Activated CD8-positive, alpha-beta T cell treated with anti-CD3 and anti-CD28 coated beads, Interleukin-2, amount 10 ng/mL, durations not matched to agents 7 days and 5 days (primary cell): ENCODE results near the gene SLC38A9. TPM values are rescaled to one million over a fixed set of nuclear protein-coding genes. Genes with fewer than 3 reads are reported as not detected.

ENCODE experiments used
- ATAC-seq: fragments of 150-1000 bp; cut with Tn5 transposase; one replicate; pipeline ENCODE4 v1.10.0; 2021; ENCODE audit warnings: moderate library complexity
- CTCF ChIA-PET: fragments of 350-600 bp; sonication (Branson Sonifier 250); formaldehyde crosslinking; loops from one replicate; lab custom pipeline; 2021; ENCODE audit warnings: antibody characterized with exemption; lab: Charles Lee
- POLR2A ChIA-PET: fragments of 350-600 bp; sonication (Branson Sonifier 250); formaldehyde crosslinking; loops from one replicate; lab custom pipeline; 2021; ENCODE audit warnings: antibody characterized with exemption; lab: Charles Lee
- DNase-seq: peaks from one replicate; pipeline ENCODE4 v3.0.0-alpha.2; 2020
- H3K27ac Mint-ChIP-seq: one replicate; pipeline ENCODE4 v1.8.0; 2021; ENCODE audit warnings: mild to moderate bottlenecking, mixed read lengths
- H3K27me3 Mint-ChIP-seq: one replicate; pipeline ENCODE4 v1.8.0; 2021; ENCODE audit warnings: low read depth, mixed read lengths
- H3K36me3 Mint-ChIP-seq: one replicate; pipeline ENCODE4 v1.8.0; 2021; ENCODE audit warnings: low read depth, mixed read lengths
- H3K4me1 Mint-ChIP-seq: one replicate; pipeline ENCODE4 v1.8.0; 2021; ENCODE audit warnings: low read depth, mixed read lengths
- H3K4me3 Mint-ChIP-seq: one replicate; pipeline ENCODE4 v1.8.0; 2021; ENCODE audit warnings: mild to moderate bottlenecking, mixed read lengths
- H3K9me3 Mint-ChIP-seq: one replicate; pipeline ENCODE4 v1.8.0; 2022; ENCODE audit warnings: mixed read lengths; ENCODE audit not compliant: insufficient read depth
- total RNA-seq, 2 experiments: library from RNA; stranded (reverse); gene quantifications; one replicate each; pipeline ENCODE4 v1.2.3, GENCODE V29; 2021

SLC38A9 gene
- total RNA-seq, 2 experiments from 2014 or later, result 22.6 to 25.6 TPM

- peak; percentile 53 for ATAC-seq
- H3K4me3 Mint-ChIP-seq, result peak overlapping the region; percentile 35
- no peak for DNase-seq
- peak overlapping the region; percentile 1 for H3K27ac Mint-ChIP-seq
- CTCF ChIA-PET, result interaction anchor here (0.9 kb wide), 1 partner anchor 14 kb away, joined by 4 read pairs; no protein-coding TSS in a partner anchor
- H3K27me3 Mint-ChIP-seq, result no peaks in the 10 kb centered on the region
- H3K36me3 Mint-ChIP-seq, result peaks cover 42% of the 10 kb centered on the region
- POLR2A ChIA-PET, result no interaction called here
- no peaks in the 10 kb centered on the region for H3K9me3 Mint-ChIP-seq
- H3K4me1 Mint-ChIP-seq, result peaks cover 34% of the 10 kb centered on the region
Measured at GRCh38 chr5:55649963-55650362, 62.2 kb downstream of the SLC38A9 start.

GRCh38 chr5:55645304-55645703 lies 66.8 kb downstream of the SLC38A9 start:
- no peak overlapping the region for H3K27ac Mint-ChIP-seq
- H3K4me3 Mint-ChIP-seq, result no peak overlapping the region
- no peaks in the 10 kb centered on the region for H3K9me3 Mint-ChIP-seq
- H3K27me3 Mint-ChIP-seq, result no peaks in the 10 kb centered on the region
- H3K36me3 Mint-ChIP-seq, result peaks cover 45% of the 10 kb centered on the region
- ChIA-PET POLR2A (no interaction called here), CTCF (interaction anchor here (0.6 kb wide), 1 partner anchor 11 kb away, joined by 3 read pairs; no protein-coding TSS in a partner anchor)
- DNase-seq (no peak), ATAC-seq (no peak)
- H3K4me1 Mint-ChIP-seq, result peaks cover 17% of the 10 kb centered on the region

GRCh38 chr5:55638455-55638854 lies 73.7 kb downstream of the SLC38A9 start:
- Mint-ChIP-seq H3K36me3 (peaks cover 11% of the 10 kb centered on the region), H3K4me1 (peaks cover 11% of the 10 kb centered on the region), H3K9me3 (no peaks in the 10 kb centered on the region), H3K4me3 (no peak overlapping the region), H3K27me3 (no peaks in the 10 kb centered on the region), H3K27ac (no peak overlapping the region)
- ChIA-PET CTCF (no interaction called here), POLR2A (no interaction called here)
- no peak for DNase-seq
- ATAC-seq, result no peak

- peaks cover 10% of the 10 kb centered on the region for H3K36me3 Mint-ChIP-seq
Measured at GRCh38 chr5:55638051-55638450, 74.1 kb downstream of the SLC38A9 start.

GRCh38 chr5:55636683-55637082 lies 75.4 kb downstream of the SLC38A9 start:
- CTCF ChIA-PET, result interaction anchor here (0.8 to 1.7 kb wide), 4 partner anchors 11 to 55 kb away, joined by 3 to 7 read pairs (median 4); no protein-coding TSS in a partner anchor
- H3K36me3 Mint-ChIP-seq, result peaks cover 9% of the 10 kb centered on the region
- H3K4me3 Mint-ChIP-seq, result no peak overlapping the region
- H3K27me3 Mint-ChIP-seq, result no peaks in the 10 kb centered on the region
- ATAC-seq (no peak), DNase-seq (no peak)
- no peaks in the 10 kb centered on the region for H3K9me3 Mint-ChIP-seq
- no peak overlapping the region for H3K27ac Mint-ChIP-seq
- peaks cover 12% of the 10 kb centered on the region for H3K4me1 Mint-ChIP-seq
- POLR2A ChIA-PET, result no interaction called here

More at GRCh38 chr5:55638051-55638450, 74.1 kb downstream of the SLC38A9 start:
- Mint-ChIP-seq H3K27me3 (no peaks in the 10 kb centered on the region), H3K4me3 (no peak overlapping the region), H3K4me1 (peaks cover 12% of the 10 kb centered on the region), H3K27ac (no peak overlapping the region), H3K9me3 (no peaks in the 10 kb centered on the region)
- DNase-seq, result no peak
- ChIA-PET CTCF (no interaction called here), POLR2A (no interaction called here)
- no peak for ATAC-seq

GRCh38 chr5:55636177-55636576 lies 75.9 kb downstream of the SLC38A9 start:
- H3K4me1 Mint-ChIP-seq, result peaks cover 12% of the 10 kb centered on the region
- no peaks in the 10 kb centered on the region for H3K27me3 Mint-ChIP-seq
- H3K9me3 Mint-ChIP-seq, result no peaks in the 10 kb centered on the region
- DNase-seq (no peak), ATAC-seq (no peak)
- peaks cover 7% of the 10 kb centered on the region for H3K36me3 Mint-ChIP-seq
- no peak overlapping the region for H3K4me3 Mint-ChIP-seq
- POLR2A ChIA-PET, result interaction anchor here (0.7 kb wide), 1 partner anchor 19 kb away, joined by 3 read pairs; no protein-coding TSS in a partner anchor
- CTCF ChIA-PET, result interaction anchor here (0.8 to 1.7 kb wide), 5 partner anchors 11 to 56 kb away, joined by 3 to 7 read pairs (median 4); no protein-coding TSS in a partner anchor
- H3K27ac Mint-ChIP-seq, result no peak overlapping the region

GRCh38 chr5:55634866-55635265 lies 77.3 kb downstream of the SLC38A9 start:
- Mint-ChIP-seq H3K9me3 (no peaks in the 10 kb centered on the region), H3K27ac (no peak overlapping the region), H3K27me3 (no peaks in the 10 kb centered on the region), H3K4me3 (no peak overlapping the region), H3K4me1 (peaks cover 12% of the 10 kb centered on the region), H3K36me3 (peaks cover 8% of the 10 kb centered on the region)
- ChIA-PET POLR2A (no interaction called here), CTCF (interaction anchor here (0.7 to 1.1 kb wide), 2 partner anchors 11 to 34 kb away, joined by 3 read pairs; no protein-coding TSS in a partner anchor)
- no peak for ATAC-seq
- DNase-seq, result no peak

- POLR2A ChIA-PET, result no interaction called here
- Mint-ChIP-seq H3K27me3 (no peaks in the 10 kb centered on the region), H3K9me3 (no peaks in the 10 kb centered on the region), H3K36me3 (peaks cover 10% of the 10 kb centered on the region), H3K4me1 (peaks cover 12% of the 10 kb centered on the region), H3K27ac (peak overlapping the region; percentile 69), H3K4me3 (peak overlapping the region; percentile 32)
- ATAC-seq (peak; percentile 65), DNase-seq (no peak)
- CTCF ChIA-PET, result interaction anchor here (0.7 kb wide), 1 partner anchor 11 kb away, joined by 3 read pairs; no protein-coding TSS in a partner anchor
Measured at GRCh38 chr5:55634209-55634805, 77.8 kb downstream of the SLC38A9 start.

- ATAC-seq, result peak; percentile 63
- ChIA-PET CTCF (no interaction called here), POLR2A (no interaction called here)
- H3K27me3 Mint-ChIP-seq, result no peaks in the 10 kb centered on the region
- H3K36me3 Mint-ChIP-seq, result peaks cover 8% of the 10 kb centered on the region
- H3K9me3 Mint-ChIP-seq, result no peaks in the 10 kb centered on the region
- H3K4me3 Mint-ChIP-seq, result peak overlapping the region; percentile 32
- peak; percentile 32 for DNase-seq
- H3K4me1 Mint-ChIP-seq, result peaks cover 12% of the 10 kb centered on the region
- H3K27ac Mint-ChIP-seq, result peak overlapping the region; percentile 69
Measured at GRCh38 chr5:55633574-55634208, 78.4 kb downstream of the SLC38A9 start.

- ATAC-seq, result no peak
- H3K27ac Mint-ChIP-seq, result no peak overlapping the region
- peaks cover 30% of the 10 kb centered on the region for H3K4me1 Mint-ChIP-seq
- no peak for DNase-seq
- H3K9me3 Mint-ChIP-seq, result no peaks in the 10 kb centered on the region
- peaks cover 15% of the 10 kb centered on the region for H3K36me3 Mint-ChIP-seq
- POLR2A ChIA-PET, result interaction anchor here (0.6 to 0.7 kb wide), 2 partner anchors 132 to 723 kb away, joined by 3 to 4 read pairs; no protein-coding TSS in a partner anchor
- H3K27me3 Mint-ChIP-seq, result no peaks in the 10 kb centered on the region
- CTCF ChIA-PET, result no interaction called here
- no peak overlapping the region for H3K4me3 Mint-ChIP-seq
Measured at GRCh38 chr5:55629815-55630214, 82.3 kb downstream of the SLC38A9 start.

- no peak overlapping the region for H3K4me3 Mint-ChIP-seq
- peaks cover 21% of the 10 kb centered on the region for H3K4me1 Mint-ChIP-seq
- DNase-seq (no peak), ATAC-seq (no peak)
- CTCF ChIA-PET, result interaction anchor here (0.9 kb wide), 1 partner anchor 65 kb away, joined by 3 read pairs; no protein-coding TSS in a partner anchor
- no peak overlapping the region for H3K27ac Mint-ChIP-seq
- H3K36me3 Mint-ChIP-seq, result peaks cover 14% of the 10 kb centered on the region
- POLR2A ChIA-PET, result no interaction called here
- H3K27me3 Mint-ChIP-seq, result no peaks in the 10 kb centered on the region
- no peaks in the 10 kb centered on the region for H3K9me3 Mint-ChIP-seq
Measured at GRCh38 chr5:55626790-55627189, 85.3 kb downstream of the SLC38A9 start.

- H3K4me3 Mint-ChIP-seq, result peak overlapping the region; percentile 12
- no peaks in the 10 kb centered on the region for H3K27me3 Mint-ChIP-seq
- ATAC-seq (no peak), DNase-seq (no peak)
- H3K9me3 Mint-ChIP-seq, result no peaks in the 10 kb centered on the region
- H3K27ac Mint-ChIP-seq, result peak overlapping the region; percentile 50
- ChIA-PET POLR2A (no interaction called here), CTCF (interaction anchor here (0.9 kb wide), 1 partner anchor 66 kb away, joined by 3 read pairs; no protein-coding TSS in a partner anchor)
- peaks cover 13% of the 10 kb centered on the region for H3K36me3 Mint-ChIP-seq
- H3K4me1 Mint-ChIP-seq, result peaks cover 21% of the 10 kb centered on the region
Measured at GRCh38 chr5:55625913-55626312, 86.2 kb downstream of the SLC38A9 start.
